Stimulated activated CD4-positive, alpha-beta T cell treated with anti-CD3 and anti-CD28 coated beads, Interleukin-12 subunit alpha, Interleukin-12 subunit beta, amount 100 ng/mL, for 4 hours (primary cell): ENCODE results near the gene CENPO.
"Not testable (repeated sequence)": the region's sequence is repeated elsewhere in the genome, so short reads cannot be mapped to it uniquely, and the experiment has no call there.

ENCODE experiments used
- DNase-seq: peaks from one replicate; pipeline ENCODE4 v3.0.0-alpha.2; 2020

The CENPO gene

DNA sequence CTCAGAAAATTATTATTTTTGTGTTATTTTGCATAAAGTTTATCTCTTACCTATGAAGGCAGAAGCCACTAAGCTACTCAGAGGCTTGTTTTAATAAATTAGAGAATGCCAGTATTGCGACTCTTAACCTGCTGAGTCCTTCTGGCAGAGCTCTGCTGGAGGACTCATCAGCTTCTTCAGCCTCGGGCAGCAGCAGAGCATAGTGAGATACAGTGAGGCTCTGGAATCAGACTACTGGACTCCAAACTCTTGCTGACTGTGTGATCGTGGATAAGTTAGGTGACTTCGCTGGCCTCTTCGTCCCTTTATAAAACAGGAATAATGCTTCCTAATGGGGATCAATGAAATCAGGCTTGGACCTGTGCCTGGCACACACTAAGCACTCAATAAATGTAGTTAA, 1.8 kb upstream of the CENPO start:
- DNase-seq, result no peak

DNA sequence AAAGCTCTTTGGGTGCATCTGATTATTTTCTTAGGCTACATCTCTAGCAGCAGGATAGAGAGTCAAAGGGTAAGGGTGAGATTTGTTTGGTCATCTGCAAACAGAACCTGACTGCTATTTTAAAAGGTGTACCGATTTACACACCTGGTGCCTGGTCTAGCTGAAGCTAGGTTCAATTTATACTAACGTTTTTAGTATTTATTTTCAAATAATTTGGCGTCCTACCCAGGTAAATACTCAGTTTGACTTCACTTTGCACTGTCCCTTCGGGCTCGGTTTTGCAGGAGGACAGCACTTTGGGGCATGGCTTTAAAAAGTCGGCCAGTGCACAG, 717 bp upstream of the CENPO start:
- no peak for DNase-seq

DNA sequence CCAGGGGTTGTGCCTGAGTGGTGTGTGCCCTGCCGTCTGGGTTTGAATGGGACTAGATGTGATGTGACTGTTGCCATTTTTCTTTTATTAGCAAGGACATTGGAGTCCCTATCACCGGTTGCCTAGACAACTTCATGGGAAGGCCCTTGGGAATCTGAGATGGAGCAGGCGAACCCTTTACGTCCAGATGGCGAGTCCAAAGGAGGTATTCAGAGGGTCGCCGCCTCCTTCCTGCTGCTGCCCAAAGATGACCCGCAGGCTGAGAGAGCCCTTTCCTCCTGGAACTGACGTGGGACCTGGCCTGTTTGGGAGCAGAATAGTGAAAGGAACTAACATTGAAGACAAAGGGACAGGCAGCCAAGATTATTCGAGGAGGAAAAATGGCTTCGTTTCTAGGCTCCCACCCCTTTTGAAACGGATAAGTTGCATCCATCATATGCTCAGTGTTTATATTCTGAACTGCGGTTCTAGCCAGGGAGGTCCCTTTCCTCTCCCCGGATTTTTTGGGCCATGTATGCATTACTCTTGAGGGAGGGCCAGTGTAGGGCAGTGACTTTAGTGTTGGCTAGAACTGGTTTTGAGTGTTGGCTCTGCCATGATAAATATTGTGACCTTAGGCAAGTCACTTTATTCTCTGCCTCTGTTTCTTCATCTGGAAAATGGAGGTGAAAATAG, 673 bp downstream of the CENPO start:
- DNase-seq, result no peak

DNA sequence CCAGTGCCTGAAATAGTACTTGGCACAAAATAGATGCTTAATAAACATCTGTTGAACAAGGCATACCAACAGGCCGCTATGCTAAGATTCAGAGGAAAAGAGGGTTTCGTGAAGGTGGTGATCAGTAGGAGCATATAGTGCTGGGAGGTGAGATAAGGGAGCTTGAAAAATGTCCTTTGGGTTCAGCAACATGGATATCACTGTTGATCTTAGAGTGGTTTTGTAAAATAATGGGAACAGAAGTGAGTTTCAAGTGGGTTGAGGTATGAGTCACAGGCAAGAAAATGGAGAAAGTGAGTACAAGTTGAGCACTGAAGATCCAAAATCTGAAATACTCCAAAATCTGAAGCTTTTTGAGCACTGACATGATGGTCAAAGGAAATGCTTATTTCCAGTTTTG, 4.4 kb downstream of the CENPO start:
- no peak for DNase-seq

DNA sequence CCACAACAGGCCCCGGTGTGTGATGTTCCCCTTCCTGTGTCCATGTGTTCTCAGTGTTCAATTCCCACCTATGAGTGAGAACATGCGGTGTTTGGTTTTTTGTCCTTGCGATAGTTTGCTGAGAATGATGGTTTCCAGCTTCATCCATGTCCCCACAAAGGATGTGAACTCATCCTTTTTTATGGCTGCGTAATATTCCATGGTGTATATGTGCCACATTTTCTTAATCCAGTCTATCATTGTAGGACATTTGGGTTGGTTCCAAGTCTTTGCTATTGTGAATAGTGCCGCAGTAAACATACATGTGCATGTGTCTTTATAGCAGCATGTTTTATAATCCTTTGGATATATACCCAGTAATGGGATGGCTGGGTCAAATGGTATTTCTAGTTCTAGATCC, 7.3 kb downstream of the CENPO start:
- DNase-seq, result not testable (repeated sequence)

DNA sequence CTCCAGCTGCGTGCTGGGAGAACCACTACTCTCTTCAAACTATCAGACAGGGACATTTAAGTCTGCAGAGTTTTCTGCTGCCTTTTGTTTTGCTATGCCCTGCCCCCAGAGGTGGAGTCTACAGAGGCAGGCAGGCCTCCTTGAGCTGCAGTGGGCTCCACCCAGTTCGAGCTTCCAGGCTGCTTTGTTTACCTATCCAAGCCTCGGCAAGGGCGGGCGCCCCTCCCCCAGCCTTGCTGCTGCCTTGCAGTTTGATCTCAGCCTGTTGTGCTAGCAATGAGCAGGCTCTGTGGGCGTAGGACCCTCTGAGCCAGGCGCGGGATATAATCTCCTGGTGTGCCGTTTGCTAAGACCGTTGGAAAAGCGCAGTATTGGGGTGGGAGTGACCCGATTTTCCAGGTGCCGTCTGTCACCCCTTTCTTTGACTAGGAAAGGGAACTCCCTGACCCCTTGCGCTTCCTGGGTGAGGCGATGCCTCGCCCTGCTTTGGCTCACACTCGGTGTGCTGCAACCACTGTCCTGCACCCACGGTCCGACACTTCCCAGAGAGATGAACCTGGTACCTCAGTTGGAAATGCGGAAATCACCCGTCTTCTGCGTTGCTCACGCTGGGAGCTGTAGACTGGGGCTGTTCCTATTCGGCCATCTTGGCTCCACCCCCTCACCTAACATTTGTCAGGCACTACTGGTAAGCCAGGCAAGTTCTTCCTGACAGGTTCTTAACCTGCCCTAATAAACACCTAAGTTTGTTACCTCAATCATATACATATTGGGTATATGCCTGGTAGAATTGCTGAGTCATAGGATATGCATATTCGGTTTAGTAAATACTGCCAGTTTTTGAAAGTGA, 12.8 kb downstream of the CENPO start:
- not testable (repeated sequence) for DNase-seq

DNA sequence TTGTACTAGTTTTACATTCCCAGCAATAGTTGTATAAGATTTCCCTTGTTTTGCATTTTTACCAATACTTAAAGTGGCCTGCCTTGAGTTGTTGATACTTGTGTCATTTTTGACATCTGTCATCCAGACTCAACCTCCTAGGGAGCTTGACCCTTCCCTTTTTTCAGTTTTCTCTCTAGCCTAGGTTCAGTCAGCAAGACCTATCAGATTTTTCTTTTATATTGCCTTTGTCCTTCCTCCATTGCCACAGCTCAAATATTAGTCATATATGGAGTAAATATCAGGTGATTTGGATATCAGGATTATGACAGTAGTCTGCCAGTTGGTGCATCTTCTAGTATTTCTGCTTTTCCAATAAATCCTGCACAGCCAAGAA, 13.4 kb downstream of the CENPO start:
- DNase-seq, result no peak

DNA sequence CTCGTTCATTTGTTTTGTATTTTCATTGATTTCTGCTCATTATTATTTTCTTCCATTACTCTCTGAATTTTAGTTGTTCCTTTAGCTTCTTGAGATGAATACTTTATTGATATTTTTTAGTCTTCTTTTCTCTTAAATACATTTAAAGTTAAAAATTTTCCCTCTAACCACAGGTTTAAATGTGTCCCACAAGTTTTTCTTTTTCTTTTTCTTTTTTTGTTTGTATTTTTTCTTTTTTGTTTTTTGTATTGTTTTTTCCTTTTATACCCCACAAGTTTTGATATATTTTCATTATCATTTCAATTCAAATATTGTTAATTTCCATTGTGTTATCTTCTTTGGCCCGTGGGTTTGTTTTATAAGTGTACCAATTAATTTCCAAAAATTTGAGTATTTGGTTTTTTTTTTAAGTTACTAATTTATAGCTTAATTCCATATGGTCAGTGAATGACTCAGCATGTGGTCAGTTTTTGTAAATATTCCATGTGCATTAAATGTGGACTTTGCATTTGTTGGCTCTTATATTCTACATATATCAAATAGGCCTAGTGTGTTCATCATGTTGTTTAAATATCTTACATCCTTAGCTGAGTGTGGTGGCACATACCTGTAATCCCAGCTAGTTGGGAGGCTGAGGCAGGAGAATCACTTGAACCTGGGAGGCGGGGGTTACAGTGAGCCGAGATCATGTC, 16.2 kb downstream of the CENPO start:
- no peak for DNase-seq

DNA sequence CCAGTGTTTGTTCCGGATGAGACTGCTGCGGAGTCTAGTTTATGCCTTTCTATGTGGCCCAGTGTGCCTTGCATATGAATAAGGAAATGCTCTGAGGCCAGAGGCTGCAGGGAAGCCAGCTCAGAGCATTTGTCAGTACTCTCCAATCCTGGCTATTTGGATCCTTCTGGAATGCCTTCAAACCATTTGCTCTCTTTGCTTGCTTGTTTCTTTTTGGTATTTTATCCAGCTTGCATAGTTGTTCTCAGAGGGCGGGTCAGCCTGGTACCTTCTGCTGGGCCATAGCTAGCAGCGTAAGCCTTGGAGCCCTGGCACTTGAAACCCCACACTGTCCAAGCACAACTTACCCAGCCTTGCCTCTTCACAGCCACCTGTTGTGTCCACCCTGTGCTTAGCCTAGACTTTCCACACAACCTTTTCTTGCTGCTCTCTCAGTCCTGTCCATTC, 20.5 kb downstream of the CENPO start:
- no peak for DNase-seq

DNA sequence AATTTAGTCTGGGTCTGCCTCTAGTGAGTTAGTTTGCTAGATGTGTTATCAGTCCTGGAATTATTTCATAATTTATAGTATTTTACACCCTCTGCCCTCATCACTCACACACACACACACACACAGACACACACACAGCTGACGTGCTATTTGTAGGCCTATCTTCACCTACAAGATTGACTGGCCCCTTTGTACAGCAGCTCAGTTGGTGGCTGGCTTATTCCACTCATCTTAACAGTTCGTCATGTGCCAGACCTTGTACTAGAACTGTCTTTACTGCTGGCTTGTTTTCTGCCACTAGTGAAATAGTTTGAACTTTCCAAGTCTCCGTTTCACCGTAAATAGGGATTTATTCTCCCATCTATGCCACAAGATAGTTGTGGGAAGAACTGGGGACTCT, 21.3 kb downstream of the CENPO start:
- DNase-seq, result no peak

DNA sequence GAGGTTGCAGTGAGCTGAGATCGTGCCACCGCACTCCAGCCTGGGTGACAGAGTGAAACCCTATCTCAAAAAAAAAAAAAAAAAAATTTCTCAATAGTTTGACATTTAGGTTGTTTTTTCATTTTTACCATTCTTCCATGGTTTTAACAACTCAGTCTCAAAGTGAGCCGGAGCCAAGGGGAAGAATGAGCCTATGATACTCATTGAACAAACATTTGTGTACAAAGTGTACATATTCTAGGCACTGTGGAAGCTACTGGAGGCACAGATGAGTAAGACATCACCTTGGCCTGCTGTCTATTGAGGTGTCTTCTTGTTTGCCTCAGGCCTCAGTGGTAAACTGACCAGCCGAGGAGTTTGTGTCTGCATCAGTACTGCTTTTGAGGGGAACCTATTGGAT, 21.9 kb downstream of the CENPO start:
- no peak for DNase-seq

DNA sequence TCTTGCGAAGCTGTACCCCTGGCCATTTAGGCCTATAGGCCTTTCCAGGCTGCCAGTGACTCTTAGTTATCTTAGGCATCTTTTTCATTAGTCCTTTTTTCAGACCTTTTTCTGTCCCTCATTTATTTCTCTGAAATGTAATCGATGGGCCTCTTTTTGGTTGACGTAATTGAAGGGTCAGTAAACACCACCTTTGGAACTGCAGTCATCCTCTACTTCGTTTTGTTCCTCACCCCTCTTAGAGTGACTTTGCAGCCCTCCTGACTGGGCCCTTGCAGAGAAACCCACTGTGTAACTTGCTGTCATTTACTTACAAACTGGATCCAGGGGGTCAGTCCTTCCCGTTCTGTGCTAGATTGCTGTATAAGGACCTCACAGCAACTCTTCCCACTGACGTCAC, 23.2 kb downstream of the CENPO start:
- no peak for DNase-seq

DNA sequence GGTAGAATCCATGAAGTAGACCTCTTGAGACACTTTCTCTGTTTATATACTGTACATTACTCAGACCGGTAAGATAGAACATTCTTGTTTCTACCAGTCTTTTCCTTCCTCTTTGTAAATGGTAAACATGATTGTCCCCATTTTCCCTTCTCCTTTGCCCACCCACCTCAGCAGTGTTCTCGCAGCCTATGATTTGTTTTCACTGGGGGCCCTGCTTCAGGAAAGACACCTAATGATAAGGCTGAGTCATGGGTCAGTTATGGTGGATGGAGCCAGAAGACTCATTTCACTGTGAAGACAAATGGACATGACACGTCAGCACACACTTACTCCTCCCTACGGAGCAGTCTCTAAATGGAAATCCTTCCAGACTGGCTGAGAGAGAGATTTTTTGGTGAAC, 23.7 kb downstream of the CENPO start:
- DNase-seq, result no peak

DNA sequence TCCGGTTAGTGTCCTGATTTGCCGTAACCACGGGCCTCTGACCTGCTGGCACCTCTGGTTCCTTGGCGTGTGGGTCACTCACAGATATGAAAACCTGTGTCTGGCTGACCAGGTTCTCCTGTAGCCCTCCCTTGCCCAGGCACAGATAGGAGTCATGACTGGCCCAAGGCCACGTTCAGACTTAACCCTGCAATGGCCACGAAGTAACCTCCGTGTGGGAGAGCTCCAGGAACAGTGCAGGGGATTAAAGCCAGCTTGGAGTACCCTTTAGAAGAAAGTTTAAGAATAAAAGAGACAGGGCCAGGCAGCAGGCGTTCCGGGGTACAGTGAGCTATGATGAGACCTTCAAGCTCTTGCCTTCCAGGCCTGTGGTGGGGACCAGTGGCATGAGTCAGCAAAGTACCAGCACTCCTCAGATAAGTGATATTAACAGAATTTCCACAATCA, 25.5 kb downstream of the CENPO start:
- DNase-seq, result no peak

DNA sequence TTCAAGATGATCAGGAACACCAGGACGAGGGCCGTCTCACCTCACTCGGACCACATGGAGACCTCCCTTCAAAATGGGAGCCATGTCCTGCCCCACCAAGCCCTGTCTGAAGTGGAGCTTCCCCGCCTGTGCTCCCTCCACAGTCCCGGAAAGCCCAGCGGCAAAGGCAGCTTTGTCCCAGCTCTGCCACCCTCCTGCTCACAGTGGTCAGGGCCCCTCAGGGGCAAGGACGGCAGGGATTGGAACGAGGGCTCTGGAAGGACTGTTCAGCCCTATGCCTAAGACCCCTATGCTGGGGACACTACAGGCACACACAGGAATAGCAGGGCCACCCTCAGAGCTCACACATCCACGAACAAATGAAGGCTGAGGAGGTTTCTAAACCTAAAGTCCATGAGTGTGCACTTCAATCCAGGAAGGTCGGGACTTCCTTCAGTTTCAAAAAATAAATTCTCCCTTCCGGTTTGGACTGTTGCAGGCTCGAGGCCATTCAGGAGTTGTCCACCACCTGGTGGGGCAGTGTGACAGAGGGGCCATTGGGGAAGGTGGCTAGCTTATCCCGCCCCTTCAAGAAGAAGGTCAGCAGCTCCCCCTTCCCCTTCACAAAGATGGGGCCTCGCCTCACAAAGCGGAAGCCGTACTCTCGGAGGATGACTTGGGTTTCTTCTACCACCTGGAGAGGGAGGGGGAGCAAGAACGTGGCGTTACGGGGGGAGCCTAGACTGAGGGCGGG, 26.4 kb downstream of the CENPO start:
- no peak for DNase-seq

DNA sequence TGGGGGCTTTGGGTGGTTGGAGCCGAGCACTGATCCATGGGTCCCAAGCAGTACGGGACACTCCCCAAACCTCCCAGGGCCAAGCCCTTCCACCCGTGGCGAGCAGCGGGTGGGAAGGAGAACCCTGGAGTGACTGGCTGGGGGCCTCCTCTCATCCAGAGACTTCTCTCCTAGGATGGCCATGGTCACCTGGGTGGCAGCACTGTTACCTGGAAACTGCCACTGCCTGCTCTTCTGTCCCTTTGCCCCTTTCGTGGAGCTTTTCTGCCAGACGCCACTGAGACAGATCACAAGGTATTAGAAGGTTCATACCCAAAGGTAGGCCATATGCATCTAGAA, 26.9 kb downstream of the CENPO start:
- DNase-seq, result no peak

DNA sequence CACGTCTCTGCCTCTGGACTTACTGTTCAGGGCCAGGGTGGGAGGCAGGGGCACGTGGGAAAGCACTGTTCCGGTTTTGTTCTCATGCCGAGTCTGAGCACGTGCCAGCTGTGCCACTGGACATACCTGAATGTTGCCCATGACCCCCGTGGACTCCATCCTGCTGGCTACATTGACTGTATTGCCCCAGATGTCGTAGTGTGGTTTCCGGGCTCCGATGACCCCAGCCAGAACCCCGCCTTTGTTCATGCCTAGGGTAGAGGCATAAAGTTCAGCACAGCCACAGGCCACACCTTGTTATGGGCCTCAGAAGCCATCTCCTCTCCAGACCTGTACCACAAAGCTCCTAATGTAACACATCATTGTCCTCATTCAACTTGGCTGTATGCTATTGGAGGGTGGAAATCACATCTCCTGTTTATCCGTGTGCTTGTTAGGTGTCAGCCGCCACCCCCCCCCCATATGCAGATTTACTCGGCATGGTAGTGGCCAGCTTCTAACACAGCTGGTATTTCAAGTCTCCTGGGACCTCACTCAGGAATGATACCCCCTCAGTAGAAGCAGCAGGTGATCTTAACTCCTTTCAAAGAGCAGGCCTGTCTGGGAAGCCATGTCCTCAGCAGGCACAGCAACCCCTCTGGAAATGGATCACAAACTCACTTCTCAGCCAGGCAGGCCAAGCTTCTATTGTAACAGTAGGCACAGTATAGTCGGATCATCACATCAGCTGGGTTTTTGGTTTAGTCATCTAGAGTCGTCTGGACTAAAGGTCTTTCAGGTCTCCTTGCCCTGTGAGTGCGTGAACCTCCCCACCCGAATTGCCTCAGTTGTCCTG, 27.6 kb downstream of the CENPO start:
- no peak for DNase-seq

DNA sequence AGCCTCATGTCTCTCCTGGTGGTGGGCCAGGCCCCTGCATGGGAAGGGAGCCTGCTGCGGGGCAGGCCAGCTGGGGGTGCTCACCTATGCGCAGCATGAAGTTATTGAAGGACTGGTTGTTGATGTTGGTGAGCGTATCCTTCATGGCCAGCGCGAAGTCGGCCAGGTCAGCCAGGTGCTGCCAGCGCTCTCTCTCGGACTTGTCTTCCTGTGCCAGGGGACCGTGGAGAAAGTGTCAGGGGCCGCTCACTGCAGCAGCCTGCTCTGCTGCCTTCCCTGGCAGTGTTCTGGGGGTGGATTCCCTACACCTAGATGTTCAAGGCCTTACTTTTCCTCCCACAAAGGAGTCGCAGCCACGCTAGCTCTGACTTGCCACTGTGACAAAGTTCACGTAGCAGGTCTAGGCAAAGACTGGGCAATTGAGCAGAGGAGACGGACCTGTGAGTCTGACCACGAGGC, 28.2 kb downstream of the CENPO start:
- no peak for DNase-seq

DNA sequence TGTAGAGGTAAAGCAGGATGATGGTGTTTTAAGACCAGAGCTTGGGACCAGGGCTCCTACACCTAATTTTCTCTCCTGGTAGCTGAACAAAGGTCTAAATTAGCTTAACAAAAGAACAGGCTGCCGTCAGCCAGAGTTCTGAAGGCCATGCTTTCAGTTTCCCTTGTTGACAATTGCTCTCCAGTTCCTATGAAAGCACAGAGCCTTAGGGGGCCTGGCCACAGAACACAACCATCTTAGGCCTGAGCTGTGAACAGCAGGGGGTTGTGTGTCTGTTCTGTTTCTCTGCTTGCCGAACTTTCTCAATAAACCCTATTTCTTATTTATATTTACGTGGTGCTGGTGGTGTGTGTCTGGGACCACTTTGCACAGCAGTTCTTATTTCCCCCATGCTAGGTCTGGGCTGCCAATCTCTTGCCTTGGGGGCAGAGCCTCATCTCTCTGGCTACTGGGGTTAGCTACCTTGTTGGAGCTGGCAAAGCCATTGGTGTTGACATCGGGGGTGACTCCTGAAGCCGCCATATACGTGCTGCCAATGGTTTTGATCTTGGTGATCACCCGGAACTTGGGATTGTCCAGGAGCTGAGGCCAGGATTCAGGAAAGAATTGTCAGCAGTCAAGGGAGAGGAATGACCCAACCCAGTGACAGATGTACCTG, 29.0 kb downstream of the CENPO start:
- DNase-seq, result no peak

DNA sequence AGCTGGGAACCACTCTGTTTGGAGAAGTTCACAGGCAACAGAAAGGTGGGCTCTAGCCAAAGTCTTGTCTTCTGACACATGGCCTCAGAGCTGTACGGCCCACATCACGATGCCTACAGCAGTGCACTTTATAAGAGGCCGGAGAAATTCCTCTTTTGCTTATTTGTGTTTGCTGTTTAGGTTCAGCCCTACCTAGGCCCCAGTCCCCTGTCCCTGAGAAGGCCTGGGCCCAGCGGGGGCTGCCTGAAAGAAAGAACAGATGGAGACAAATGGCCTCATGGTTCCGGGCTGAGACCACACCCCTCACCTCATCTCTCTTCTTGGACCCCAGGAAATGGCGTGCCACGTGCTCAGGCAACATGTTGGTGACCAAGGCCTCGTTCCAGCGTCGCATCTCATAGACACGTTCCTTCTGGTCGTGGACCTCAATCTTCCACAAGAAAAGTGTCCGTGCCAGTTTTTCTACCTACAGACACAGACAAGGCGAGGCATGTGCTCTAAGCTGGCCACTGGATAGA, 30.9 kb downstream of the CENPO start:
- no peak for DNase-seq
